Testis (tissue), 3 donors: ENCODE measurements around the gene GPR21. TPM values are rescaled to one million over a fixed set of nuclear protein-coding genes. Genes with fewer than 3 reads are reported as not detected.

Source experiments
- DNase-seq: peaks from one replicate; pipeline ENCODE4 v3.0.0-alpha.2; 2019
- H3K27ac ChIP-seq, 2 donors: fragments of 200-600 bp; sonication (generic); one replicate each; pipeline ENCODE4 v1.5.1; 2019
- H3K27me3 ChIP-seq: fragments of 200-600 bp; sonication (generic); one replicate; pipeline ENCODE4 v1.5.1; 2019
- H3K36me3 ChIP-seq: fragments of 200-600 bp; sonication (generic); one replicate; pipeline ENCODE4 v1.5.1; 2017; ENCODE audit warnings: low read depth; ENCODE audit errors: missing control alignments
- H3K4me1 ChIP-seq: fragments of 200-600 bp; sonication (generic); one replicate; pipeline ENCODE4 v1.5.1; 2019
- H3K4me3 ChIP-seq, 2 donors: fragments of 200-600 bp; sonication (generic); one replicate each; pipeline ENCODE4 v1.5.1; 2017 to 2019
- H3K9me3 ChIP-seq: fragments of 200-600 bp; sonication (generic); one replicate; pipeline ENCODE4 v1.5.1; 2017
- POLR2A ChIP-seq: fragments of 450-650 bp; IDR thresholded peaks from one replicate; pipeline ENCODE4 v1.6.1; 2017; ENCODE audit warnings: antibody characterized with exemption, mild to moderate bottlenecking, moderate library complexity
- WGBS, 2 donors: methylation state at CpG; one replicate each; pipeline ENCODE4 v1.1.5; 2018; 5-methylcytosine and 5-hydroxymethylcytosine counted together
- intact Hi-C: fragments of 100-400 bp; cut with DNase I; formaldehyde crosslinking; loops from one replicate; pipeline ENCODE4 v1.15.1; 2023; ENCODE audit warnings: low total_unique reads
- polyA plus RNA-seq: library from polyadenylated mRNA; stranded (reverse); fragments of 350-450 nt; fragmentation: Illumina TruSeq; extraction: RNeasy Lipid Tissue Mini Kit (QIAGEN cat#74804); gene quantifications from one replicate; pipeline ENCODE4 v1.2.3, GENCODE V29; 2014; ENCODE audit warnings: low read depth, low replicate concordance; ENCODE audit not compliant: insufficient read depth
- total RNA-seq, 2 donors: library from RNA; depleted of rRNA; stranded (reverse); fragments of >200 nt; gene quantifications; one replicate each; pipeline ENCODE4 v1.2.3, GENCODE V29; 2016
- TF ChIP-seq, protein P1 (sequence below), 3 experiments: fragments of 450-650 bp in 2 of 3; fragments of 200-600 bp in 1 of 3; sonication (generic) in 1 of 3; IDR thresholded peaks; one replicate each; pipeline ENCODE4 v1.5.1; 2016 to 2019; ENCODE audit warnings: antibody characterized with exemption in 3 of 3, mild to moderate bottlenecking in 2 of 3, moderate library complexity in 1 of 3

The GPR21 gene
- total and polyA plus RNA-seq, 3 donors from 2014 or later = 3.5 to 6.7 TPM; not detected in 1

DNA sequence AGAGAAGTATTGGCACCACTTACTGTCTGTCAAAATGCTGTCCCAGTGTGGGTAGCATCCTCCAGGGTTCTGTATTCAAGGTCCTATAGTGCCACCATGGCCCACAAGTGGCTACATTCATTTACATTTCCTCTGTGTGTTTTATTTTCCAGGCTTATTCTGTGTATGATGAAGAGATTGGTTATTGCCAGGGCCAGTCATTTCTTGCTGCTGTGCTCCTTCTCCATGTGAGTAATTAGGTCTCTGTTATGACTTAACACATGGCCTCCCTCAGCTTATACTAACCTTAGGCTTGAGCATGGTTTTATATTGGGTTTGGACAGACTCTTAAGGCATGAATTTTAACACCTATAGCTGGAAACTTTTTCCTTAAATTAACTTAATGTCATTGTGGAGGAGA is 36.7 kb downstream of the GPR21 start:
- Histone ChIP-seq H3K4me3 (no peak overlapping the region), H3K36me3 (no peaks in the 10 kb centered on the region), H3K4me1 (peaks cover 6% of the 10 kb centered on the region), H3K27ac (no peak overlapping the region), H3K9me3 (no peaks in the 10 kb centered on the region), H3K27me3 (no peaks in the 10 kb centered on the region)
- no peak for DNase-seq
- intact Hi-C loops = no loop called here
- TF ChIP-seq POLR2A = no peak
- TF ChIP-seq, protein P1, sequence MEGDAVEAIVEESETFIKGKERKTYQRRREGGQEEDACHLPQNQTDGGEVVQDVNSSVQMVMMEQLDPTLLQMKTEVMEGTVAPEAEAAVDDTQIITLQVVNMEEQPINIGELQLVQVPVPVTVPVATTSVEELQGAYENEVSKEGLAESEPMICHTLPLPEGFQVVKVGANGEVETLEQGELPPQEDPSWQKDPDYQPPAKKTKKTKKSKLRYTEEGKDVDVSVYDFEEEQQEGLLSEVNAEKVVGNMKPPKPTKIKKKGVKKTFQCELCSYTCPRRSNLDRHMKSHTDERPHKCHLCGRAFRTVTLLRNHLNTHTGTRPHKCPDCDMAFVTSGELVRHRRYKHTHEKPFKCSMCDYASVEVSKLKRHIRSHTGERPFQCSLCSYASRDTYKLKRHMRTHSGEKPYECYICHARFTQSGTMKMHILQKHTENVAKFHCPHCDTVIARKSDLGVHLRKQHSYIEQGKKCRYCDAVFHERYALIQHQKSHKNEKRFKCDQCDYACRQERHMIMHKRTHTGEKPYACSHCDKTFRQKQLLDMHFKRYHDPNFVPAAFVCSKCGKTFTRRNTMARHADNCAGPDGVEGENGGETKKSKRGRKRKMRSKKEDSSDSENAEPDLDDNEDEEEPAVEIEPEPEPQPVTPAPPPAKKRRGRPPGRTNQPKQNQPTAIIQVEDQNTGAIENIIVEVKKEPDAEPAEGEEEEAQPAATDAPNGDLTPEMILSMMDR (IDR thresholded peaks at IDR 0.05) = no peak

- TF ChIP-seq POLR2A = no peak
- TF ChIP-seq, protein P1 (IDR thresholded peaks at IDR 0.05) = no peak
- 86 to 87% methylated on average over 2 of the region's 2 CpGs for WGBS, 2 donors
- Histone ChIP-seq H3K36me3 (no peaks in the 10 kb centered on the region), H3K27me3 (no peaks in the 10 kb centered on the region), H3K4me1 (peaks cover 6% of the 10 kb centered on the region), H3K9me3 (no peaks in the 10 kb centered on the region), H3K4me3 (no peak overlapping the region), H3K27ac (no peak overlapping the region)
- DNase-seq = no peak
- intact Hi-C loops = no loop called here
These were observed 39.0 kb downstream of the GPR21 start for GRCh38 chr9:123072407-123072995.

DNA sequence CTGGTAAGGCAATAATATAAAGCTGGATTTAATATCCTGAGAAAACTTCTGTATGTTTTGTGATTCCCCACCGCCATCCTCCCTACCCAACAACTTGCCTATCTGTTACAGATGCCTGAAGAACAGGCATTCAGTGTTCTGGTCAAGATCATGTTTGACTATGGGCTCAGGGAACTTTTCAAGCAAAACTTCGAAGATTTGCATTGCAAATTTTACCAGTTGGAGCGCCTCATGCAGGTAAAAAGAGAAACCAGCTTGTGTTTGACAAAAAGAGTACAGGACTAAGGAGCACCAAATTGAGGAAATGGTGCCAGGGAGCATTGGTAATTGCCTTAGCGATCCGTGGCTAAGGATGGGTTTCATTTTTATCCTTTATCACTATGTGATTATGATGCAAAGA is 40.0 kb downstream of the GPR21 start:
- DNase-seq = no peak
- Histone ChIP-seq H3K4me3 (no peak overlapping the region), H3K9me3 (no peaks in the 10 kb centered on the region), H3K27ac (peak overlapping the region in 1 of 2 donors; percentile 54), H3K36me3 (no peaks in the 10 kb centered on the region), H3K4me1 (peaks cover 6% of the 10 kb centered on the region), H3K27me3 (no peaks in the 10 kb centered on the region)
- intact Hi-C loops = no loop called here
- TF ChIP-seq, protein P1 (IDR thresholded peaks at IDR 0.05) = no peak
- TF ChIP-seq POLR2A = no peak
- 73 to 77% methylated on average over 5 of the region's 5 CpGs for WGBS, 2 donors

GRCh38 chr9:123073991-123074422 is 40.5 kb downstream of the GPR21 start:
- Histone ChIP-seq H3K4me3 (no peak overlapping the region), H3K4me1 (peaks cover 6% of the 10 kb centered on the region), H3K27ac (peak overlapping the region in 1 of 2 donors; percentile 54), H3K27me3 (no peaks in the 10 kb centered on the region), H3K36me3 (no peaks in the 10 kb centered on the region), H3K9me3 (no peaks in the 10 kb centered on the region)
- TF ChIP-seq, protein P1 (IDR thresholded peaks at IDR 0.05) = no peak
- no peak for TF ChIP-seq POLR2A
- intact Hi-C loops = no loop called here
- no peak for DNase-seq
- 44 to 68% methylated on average over 1 of the region's 1 CpG for WGBS, 2 donors

- Histone ChIP-seq H3K27me3 (no peaks in the 10 kb centered on the region), H3K4me3 (no peak overlapping the region), H3K9me3 (no peaks in the 10 kb centered on the region), H3K4me1 (peaks cover 6% of the 10 kb centered on the region), H3K36me3 (no peaks in the 10 kb centered on the region), H3K27ac (no peak overlapping the region)
- intact Hi-C loops = no loop called here
- 58 to 72% methylated on average over 3 of the region's 3 CpGs for WGBS, 2 donors
- TF ChIP-seq, protein P1 (IDR thresholded peaks at IDR 0.05) = no peak
- TF ChIP-seq POLR2A = no peak
- no peak for DNase-seq
These were observed 41.2 kb downstream of the GPR21 start for GRCh38 chr9:123074628-123075027.
